Middle frontal gyrus (tissue), 1 donor: ENCODE data around the gene CA9.

Experiments
- DNase-seq: peaks from one replicate; pipeline ENCODE4 v3.0.0-alpha.2; 2015; ENCODE audit warnings: low spot score; ENCODE audit errors: extremely low spot score

Gene CA9

GRCh38 chr9:35690614-35691333, 17.0 kb downstream of the CA9 start:
- no peak for DNase-seq

GRCh38 chr9:35691334-35691650, 17.6 kb downstream of the CA9 start:
- no peak for DNase-seq

- DNase-seq: no peak
Observed at GRCh38 chr9:35691757-35692301, 18.1 kb downstream of the CA9 start.

DNA sequence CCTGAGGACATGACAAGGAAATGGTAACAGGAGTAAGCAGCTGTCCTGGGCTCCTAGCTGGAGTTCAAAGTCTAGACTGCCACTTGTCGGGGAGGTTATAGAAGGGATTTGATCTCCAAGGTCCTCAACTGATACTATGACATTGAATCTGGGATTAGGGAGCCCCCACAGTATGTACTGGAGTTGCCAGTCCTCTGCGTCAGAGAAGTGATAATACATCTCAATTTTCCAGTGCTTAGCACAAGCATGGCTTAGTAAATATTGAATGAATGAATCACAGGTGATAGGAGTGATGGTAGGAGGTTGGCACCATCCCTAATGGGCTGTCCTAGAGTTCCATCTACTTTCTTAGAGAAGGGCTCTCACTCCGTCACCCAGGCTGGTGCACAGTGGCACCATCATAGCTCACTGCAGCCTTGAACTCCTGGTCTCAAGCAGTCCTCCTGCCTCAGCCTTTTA, 22.2 kb downstream of the CA9 start:
- DNase-seq: no peak

GRCh38 chr9:35696520-35697215, 22.9 kb downstream of the CA9 start:
- peak; percentile 15 for DNase-seq

DNA sequence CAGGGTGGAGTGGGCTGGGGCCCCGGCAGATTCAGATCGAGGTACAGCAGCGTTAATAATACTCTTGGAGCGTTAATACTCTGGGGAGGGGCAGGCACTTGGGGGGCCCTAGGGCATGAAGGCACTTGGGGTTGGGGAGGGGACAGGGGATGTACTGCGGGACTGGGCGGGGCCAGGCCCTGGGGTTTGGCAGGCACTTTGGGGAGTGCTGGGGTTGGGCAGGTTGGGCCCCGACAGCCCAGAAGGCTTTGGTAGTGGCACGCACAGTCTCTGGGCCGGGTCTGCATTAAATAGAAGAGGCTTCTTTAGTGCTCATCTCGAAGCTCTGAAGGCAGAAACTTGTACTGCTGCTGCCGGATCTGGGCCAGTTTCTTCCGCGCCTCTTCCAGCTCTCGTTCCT, 23.8 kb downstream of the CA9 start:
- no peak for DNase-seq

GRCh38 chr9:35698231-35698630, 24.5 kb downstream of the CA9 start:
- no peak for DNase-seq

DNA sequence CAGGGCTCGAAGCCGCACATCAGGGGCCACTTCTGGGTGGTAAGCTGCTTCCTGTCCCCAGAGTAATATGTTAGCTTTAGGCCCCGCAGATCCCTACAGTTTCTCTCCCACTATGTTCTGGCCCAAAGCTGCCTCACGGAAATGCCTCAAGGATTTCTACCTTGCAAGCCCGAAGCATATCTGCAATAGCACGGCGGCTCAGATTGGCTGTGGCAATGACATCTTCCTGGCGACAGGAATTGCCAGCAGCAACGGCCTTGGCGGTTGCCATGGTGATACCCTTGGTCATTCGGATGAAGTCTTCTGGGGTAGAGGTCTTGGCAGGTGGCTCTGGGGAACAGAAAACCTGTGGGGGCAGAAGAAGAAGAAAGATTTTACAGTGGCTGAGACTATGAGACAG, 26.3 kb downstream of the CA9 start:
- no peak for DNase-seq

GRCh38 chr9:35700942-35701341, 27.2 kb downstream of the CA9 start:
- no peak for DNase-seq

- no peak for DNase-seq
Observed at GRCh38 chr9:35702696-35703095, 29.0 kb downstream of the CA9 start.

DNA sequence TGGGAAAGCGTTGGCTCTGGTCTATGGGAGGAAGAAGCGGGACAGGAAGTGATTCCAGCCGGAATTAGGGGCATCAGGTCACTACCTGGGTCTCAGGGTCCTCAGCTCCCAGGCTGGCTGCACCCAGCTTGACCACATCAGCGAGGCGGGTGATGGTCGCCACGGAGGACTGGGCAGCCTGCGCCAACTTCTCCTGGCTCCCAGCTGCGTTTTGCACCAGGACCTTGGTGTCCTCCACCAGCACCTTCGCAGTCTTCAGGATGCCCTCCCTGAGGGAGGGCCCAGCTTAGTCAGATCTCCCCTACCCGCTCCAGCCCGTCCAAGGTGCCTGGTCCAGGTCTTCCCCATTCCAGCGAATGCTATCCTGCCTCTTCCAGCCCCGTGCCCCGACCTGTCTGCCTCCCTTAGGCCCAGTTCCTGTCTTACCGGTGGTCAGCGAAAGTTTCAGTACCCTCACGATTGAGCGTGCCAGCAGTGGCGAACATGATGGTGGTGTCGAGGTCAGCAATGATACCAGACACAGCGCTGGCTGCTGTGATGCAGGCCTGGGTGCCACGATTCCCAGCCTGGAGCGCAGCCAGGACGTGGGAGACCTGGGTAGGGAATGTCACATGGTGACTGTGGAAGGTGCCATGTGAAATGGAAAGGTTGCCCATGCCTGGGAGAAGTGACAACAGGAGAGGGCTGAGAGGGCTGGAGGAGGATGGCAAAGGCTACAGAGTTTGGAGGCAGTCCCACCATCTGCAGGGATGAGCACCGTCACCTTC, 30.4 kb downstream of the CA9 start:
- DNase-seq: no peak

- DNase-seq: no peak
Observed at GRCh38 chr9:35705372-35705771, 31.6 kb downstream of the CA9 start.

GRCh38 chr9:35705836-35706430, 32.2 kb downstream of the CA9 start:
- no peak for DNase-seq

DNA sequence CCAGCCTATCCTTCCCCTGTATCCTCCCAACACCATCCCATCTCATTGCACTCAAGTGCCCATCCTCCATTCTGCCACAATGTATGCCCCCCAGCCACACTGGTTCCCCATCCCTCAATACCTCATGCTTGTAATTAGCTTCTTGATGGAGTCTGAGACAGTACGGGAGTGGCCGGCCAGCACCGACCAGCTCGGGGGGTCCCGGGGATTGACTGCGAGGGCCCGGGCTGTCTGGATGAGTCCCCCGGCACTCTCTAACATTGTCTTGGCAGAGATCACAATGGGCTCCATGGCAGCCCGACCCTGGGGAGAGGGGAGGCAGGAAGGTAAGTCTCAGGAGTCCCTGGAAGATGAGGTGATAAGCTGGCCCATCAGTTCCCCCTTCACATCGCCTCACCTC, 33.2 kb downstream of the CA9 start:
- no peak for DNase-seq

DNA sequence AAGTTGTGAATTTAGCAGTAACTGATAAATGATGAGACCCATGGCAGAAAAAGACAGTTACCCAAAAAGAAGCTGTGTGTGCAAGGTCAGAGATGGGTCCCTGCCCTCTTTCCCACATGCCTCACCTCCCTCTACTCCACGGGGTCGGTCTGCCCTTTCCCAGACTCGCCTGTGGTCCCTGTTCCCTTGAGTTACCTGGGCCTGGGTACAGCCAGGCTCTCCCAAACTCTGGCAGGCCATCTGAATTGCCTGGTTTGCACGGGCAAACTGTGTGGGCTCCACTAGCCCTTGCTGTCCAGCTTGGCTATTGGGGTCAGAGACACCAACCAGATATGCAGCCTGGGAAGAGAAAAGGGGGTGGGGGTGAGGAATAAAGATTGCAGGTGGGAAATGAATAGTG, 34.4 kb downstream of the CA9 start:
- DNase-seq: no peak

DNA sequence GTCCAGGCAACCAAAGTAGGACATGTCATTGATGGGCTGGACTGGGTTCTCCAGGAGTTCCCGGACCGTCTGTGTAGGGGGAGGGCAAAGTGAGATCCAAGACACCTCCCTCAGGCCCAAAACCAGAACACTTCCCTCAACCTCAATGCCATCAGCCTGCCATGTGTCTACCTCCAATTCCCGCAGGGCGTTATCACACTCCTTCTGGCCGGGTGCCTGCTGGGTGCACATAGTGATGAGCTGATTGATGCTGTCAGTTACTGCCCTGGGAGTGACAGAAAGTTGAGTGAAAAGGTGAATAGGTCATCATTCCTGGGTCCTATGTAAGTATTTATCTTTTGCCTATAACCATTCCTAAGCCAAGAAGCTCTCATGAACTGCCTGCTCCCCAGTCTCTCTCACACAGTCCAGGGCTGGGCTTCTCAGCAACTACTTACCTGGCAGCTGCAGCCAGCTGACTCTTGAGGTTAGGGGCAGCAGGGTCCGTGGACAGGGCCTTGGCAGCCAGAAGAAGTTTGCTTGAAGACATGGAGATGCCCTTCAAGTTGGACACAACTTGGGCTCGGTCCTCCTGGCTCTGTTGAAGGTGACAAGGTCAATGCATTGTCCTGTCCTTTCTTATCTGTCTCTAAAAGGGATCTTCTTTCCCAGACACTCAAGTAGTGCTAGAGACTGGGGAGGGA, 37.2 kb downstream of the CA9 start:
- no peak for DNase-seq

- no peak for DNase-seq
Observed at GRCh38 chr9:35711501-35712428, 38.0 kb downstream of the CA9 start.

GRCh38 chr9:35712762-35713400, 39.2 kb downstream of the CA9 start:
- no peak for DNase-seq

GRCh38 chr9:35713578-35713977, 39.9 kb downstream of the CA9 start:
- DNase-seq: no peak

GRCh38 chr9:35714123-35714522, 40.4 kb downstream of the CA9 start:
- DNase-seq: no peak
